Left lung (tissue), 10 donors: ENCODE data around the gene OR3A3. TPM values are rescaled to one million over a fixed set of nuclear protein-coding genes. Genes with fewer than 3 reads are reported as not detected.
A peak's percentile ranks its signal among the peaks of the same experiment; 100 is the strongest.
"Not testable (repeated sequence)": the region's sequence is repeated elsewhere in the genome, so short reads cannot be mapped to it uniquely, and the experiment has no call there.

Source experiments
- ATAC-seq: fragments of 200-7000 bp; cut with Tn5 transposase; one replicate; pipeline ENCODE4 v1.9.1; 2020; ENCODE audit warnings: moderate library complexity
- DNase-seq, 4 donors: peaks; one replicate each; pipeline ENCODE4 v3.0.0-alpha.2; 2013 to 2020
- H3K27ac ChIP-seq, 2 donors: fragments of 200-600 bp; sonication (generic) in 1 of 2; one replicate each; pipeline versions ENCODE4 v1.5.0 to v1.8.0; 2020 to 2021
- H3K27me3 ChIP-seq, 2 donors: fragments of 200-600 bp; sonication (generic) in 1 of 2; one replicate each; pipeline versions ENCODE4 v1.5.0 to v1.8.0; 2020 to 2021
- H3K36me3 ChIP-seq, 2 donors: fragments of 200-600 bp; sonication (generic) in 1 of 2; one replicate each; pipeline versions ENCODE4 v1.5.0 to v1.8.0; 2020 to 2021
- H3K4me1 ChIP-seq, 2 donors: fragments of 200-600 bp; one replicate each; pipeline ENCODE4 v1.8.0; 2021
- H3K4me3 ChIP-seq, 2 donors: fragments of 200-600 bp; sonication (generic) in 1 of 2; one replicate each; pipeline versions ENCODE4 v1.5.0 to v1.8.0; 2020 to 2021; ENCODE audit warnings: mild to moderate bottlenecking in 1 of 2
- H3K9me3 ChIP-seq, 2 donors: fragments of 200-600 bp; sonication (generic) in 1 of 2; one replicate each; pipeline versions ENCODE4 v1.5.0 to v1.8.0; 2020 to 2021
- CTCF ChIP-seq, 2 donors: fragments of 200-600 bp; sonication (generic) in 1 of 2; IDR thresholded peaks; one replicate each; pipeline versions ENCODE4 v1.5.0 to v1.8.0; 2021; ENCODE audit warnings: antibody characterized with exemption in 2 of 2
- intact Hi-C, 2 donors: fragments of 100-400 bp; cut with DNase I; formaldehyde crosslinking; loops; one replicate each; pipeline versions ENCODE4 v1.11.2 to v1.14.2; 2022
- polyA plus RNA-seq, 6 donors: library from polyadenylated mRNA; unstranded; fragments of 120-200 nt; gene quantifications; one replicate each; pipeline ENCODE4 v1.2.1, GENCODE V29; 2013; ENCODE audit not compliant: insufficient read length in 6 of 6
- total RNA-seq, 2 donors: library from RNA; stranded (reverse); fragmentation: NEBNext Ultra II Directional; extraction: Animal tissue kit (Norgen Biotek cat#: 25700); gene quantifications; one replicate each; pipeline ENCODE4 v1.2.1, GENCODE V29; 2021
- donor health status: DM: no; HTN: yes; CAD: no.
- donor health status: DM: no; HTN: no; CAD: no.

OR3A3 gene
- total and polyA plus RNA-seq, 8 donors: 0.06 to 0.09 (median 0.07) TPM; not detected in 5

GRCh38 chr17:3415610-3416009 lies 4.4 kb downstream of the OR3A3 start:
- Histone ChIP-seq H3K9me3 (no peaks in the 10 kb centered on the region), H3K4me1 (no peaks in the 10 kb centered on the region), H3K27ac (no peak overlapping the region), H3K27me3 (no peaks in the 10 kb centered on the region), H3K36me3 (no peaks in the 10 kb centered on the region), H3K4me3 (no peak overlapping the region)
- ATAC-seq (no peak), DNase-seq (no peak)
- intact Hi-C loops: no loop called here
- TF ChIP-seq CTCF (IDR thresholded peaks at IDR 0.05): no peak

- H3K4me1 ChIP-seq: no peaks in the 10 kb centered on the region
- DNase-seq (no peak), ATAC-seq (no peak)
- no peak for TF ChIP-seq CTCF (IDR thresholded peaks at IDR 0.05)
- H3K27ac ChIP-seq: no peak overlapping the region
- no peaks in the 10 kb centered on the region for H3K9me3 ChIP-seq
- H3K36me3 ChIP-seq: no peaks in the 10 kb centered on the region
- intact Hi-C loops: no loop called here
- no peaks in the 10 kb centered on the region for H3K27me3 ChIP-seq
- no peak overlapping the region for H3K4me3 ChIP-seq
These were observed 7.1 kb downstream of the OR3A3 start for GRCh38 chr17:3418222-3418621.

GRCh38 chr17:3433215-3433614 lies 22.0 kb downstream of the OR3A3 start:
- H3K36me3 ChIP-seq, H3K27me3 ChIP-seq, H3K27ac ChIP-seq, H3K4me1 ChIP-seq, intact Hi-C loops, H3K4me3 ChIP-seq: not testable (repeated sequence)
- ATAC-seq (peak; percentile 75), DNase-seq (peak in 1 of 4 donors; percentile 6)
- peaks cover 0 to 17% of the 10 kb centered on the region in 2 donors for H3K9me3 ChIP-seq

- Histone ChIP-seq H3K27ac (no peak within 1 kb of the TSS), H3K9me3 (peaks cover 0 to 17% of the 10 kb centered on the region in 2 donors), H3K36me3 (no peaks in the 10 kb centered on the region), H3K4me3 (no peak within 1 kb of the TSS), H3K4me1 (no peaks in the 10 kb centered on the region), H3K27me3 (peaks cover 0 to 7% of the 10 kb centered on the region in 2 donors)
- DNase-seq (no peak), ATAC-seq (no peak)
- TF ChIP-seq CTCF (IDR thresholded peaks at IDR 0.05): no peak
- intact Hi-C loops: no loop called here
These were observed 22.6 kb downstream of the OR3A3 start, which contains the start of gene OR1E2 for GRCh38 chr17:3433741-3434140. OR1E2 (minus strand) TSS chr17:3433841; CDS start chr17:3433841, 0 bp downstream.

GRCh38 chr17:3438368-3438767 lies 27.2 kb downstream of the OR3A3 start:
- Histone ChIP-seq H3K27ac (no peak overlapping the region), H3K4me1 (no peaks in the 10 kb centered on the region), H3K36me3 (no peaks in the 10 kb centered on the region), H3K27me3 (peaks cover 0 to 7% of the 10 kb centered on the region in 2 donors), H3K9me3 (no peaks in the 10 kb centered on the region), H3K4me3 (no peak overlapping the region)
- DNase-seq (no peak), ATAC-seq (no peak)
- intact Hi-C loops: no loop called here
- no peak for TF ChIP-seq CTCF (IDR thresholded peaks at IDR 0.05)

GRCh38 chr17:3440451-3440850 lies 29.3 kb downstream of the OR3A3 start:
- TF ChIP-seq CTCF (IDR thresholded peaks at IDR 0.05): no peak
- Histone ChIP-seq H3K4me3 (no peak overlapping the region), H3K4me1 (no peaks in the 10 kb centered on the region), H3K27ac (no peak overlapping the region), H3K9me3 (no peaks in the 10 kb centered on the region), H3K27me3 (peaks cover 0 to 6% of the 10 kb centered on the region in 2 donors), H3K36me3 (no peaks in the 10 kb centered on the region)
- intact Hi-C loops: no loop called here
- no peak for ATAC-seq
- DNase-seq: peak in 1 of 4 donors; percentile 36
